CD8-positive, alpha-beta memory T cell (primary cell): ENCODE results near the gene NDUFB10. TPM values are rescaled to one million over a fixed set of nuclear protein-coding genes. Genes with fewer than 3 reads are reported as not detected.

Source experiments
- CTCF ChIA-PET: fragments of 350-600 bp; sonication (Branson Sonifier 250); formaldehyde crosslinking; loops from one replicate; lab custom pipeline; 2021; ENCODE audit warnings: antibody characterized with exemption; lab: Charles Lee
- POLR2A ChIA-PET: fragments of 350-600 bp; sonication (Branson Sonifier 250); formaldehyde crosslinking; loops from one replicate; lab custom pipeline; 2021; ENCODE audit warnings: antibody characterized with exemption; lab: Charles Lee
- DNase-seq, 5 donors: peaks; one replicate each; pipeline versions ENCODE4 v3.0.0 to v3.0.0-alpha.2; 2020 to 2022; ENCODE audit warnings: mixed read lengths in 1 of 5
- H3K27ac ChIP-seq: one replicate; pipeline ENCODE4 v1.7.0; 2013; ENCODE audit warnings: low read depth, mild to moderate bottlenecking, low read length, moderate library complexity
- H3K27me3 ChIP-seq: 2 replicates; pipeline ENCODE4 v1.7.0; 2013; ENCODE audit warnings: low read length, mild to moderate bottlenecking; ENCODE audit not compliant: insufficient read depth, poor library complexity, severe bottlenecking
- H3K36me3 ChIP-seq: 2 replicates; pipeline ENCODE4 v1.7.0; 2013; ENCODE audit warnings: mild to moderate bottlenecking, low read length, moderate library complexity; ENCODE audit not compliant: insufficient read depth
- H3K4me1 ChIP-seq: 2 replicates; pipeline ENCODE4 v1.7.0; 2013; ENCODE audit warnings: mild to moderate bottlenecking, low read length, moderate library complexity; ENCODE audit not compliant: insufficient read depth
- H3K4me3 ChIP-seq: 2 replicates; pipeline ENCODE4 v1.7.0; 2013; ENCODE audit warnings: mild to moderate bottlenecking, low read length
- H3K9me3 ChIP-seq: 2 replicates; pipeline ENCODE4 v1.7.0; 2013; ENCODE audit warnings: mild to moderate bottlenecking, low read length
- H3K27ac Mint-ChIP-seq, 8 donors: one replicate each; pipeline ENCODE4 v1.8.0; 2020 to 2021; ENCODE audit warnings: mixed read lengths in 8 of 8, mild to moderate bottlenecking in 6 of 8, inconsistent platforms in 3 of 8, moderate library complexity in 3 of 8
- H3K27me3 Mint-ChIP-seq, 2 donors: one replicate each; pipeline ENCODE4 v1.8.0; 2020 to 2021; ENCODE audit warnings: mixed read lengths in 2 of 2, mild to moderate bottlenecking in 1 of 2, moderate library complexity in 1 of 2
- H3K36me3 Mint-ChIP-seq, 3 donors: one replicate each; pipeline ENCODE4 v1.8.0; 2020 to 2021; ENCODE audit warnings: mixed read lengths in 3 of 3, inconsistent platforms in 1 of 3, mild to moderate bottlenecking in 1 of 3
- H3K4me1 Mint-ChIP-seq, 3 donors: one replicate each; pipeline ENCODE4 v1.8.0; 2020 to 2021; ENCODE audit warnings: mixed read lengths in 3 of 3, inconsistent platforms in 1 of 3, mild to moderate bottlenecking in 1 of 3
- H3K4me3 Mint-ChIP-seq, 7 donors: one replicate each; pipeline ENCODE4 v1.8.0; 2020 to 2021; ENCODE audit warnings: mixed read lengths in 7 of 7, mild to moderate bottlenecking in 6 of 7, moderate library complexity in 4 of 7, inconsistent platforms in 2 of 7
- H3K9me3 Mint-ChIP-seq, 5 donors: one replicate each; pipeline ENCODE4 v1.8.0; 2020 to 2022; ENCODE audit warnings: mixed read lengths in 5 of 5, mild to moderate bottlenecking in 3 of 5, moderate library complexity in 2 of 5, inconsistent platforms in 1 of 5
- polyA plus RNA-seq: library from polyadenylated mRNA; unstranded; fragments of 300-500 nt; fragmentation: Illumina TruSeq; gene quantifications from one replicate; pipeline ENCODE4 v1.2.3, GENCODE V29; 2021
- total RNA-seq, 2 experiments: library from RNA; stranded (reverse); gene quantifications; one replicate each; pipeline ENCODE4 v1.2.3, GENCODE V29; 2021

The NDUFB10 gene
- total and polyA plus RNA-seq, 3 experiments from 2014 or later = 150 to 236 (median 152) TPM

DNA sequence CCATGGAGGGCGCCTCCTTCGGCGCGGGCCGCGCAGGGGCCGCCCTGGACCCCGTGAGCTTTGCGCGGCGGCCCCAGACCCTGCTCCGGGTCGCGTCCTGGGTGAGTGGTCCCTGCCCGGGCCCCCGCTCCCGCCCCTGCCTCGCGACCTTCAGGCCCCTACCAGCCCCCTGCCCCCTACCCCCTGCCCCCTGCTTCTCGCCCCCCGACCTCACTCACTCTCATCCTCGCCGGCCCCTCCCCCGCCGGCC lies 30.7 kb downstream of the NDUFB10 start:
- Histone ChIP-seq H3K4me3 (no peak overlapping the region), H3K27ac (no peak overlapping the region), H3K27me3 (peaks cover 14% of the 10 kb centered on the region), H3K9me3 (no peaks in the 10 kb centered on the region), H3K4me1 (peaks cover 20% of the 10 kb centered on the region), H3K36me3 (no peaks in the 10 kb centered on the region)
- H3K36me3 Mint-ChIP-seq = peaks cover 0 to 15% (median 0%) of the 10 kb centered on the region in 3 donors
- ChIA-PET POLR2A (interaction anchor here (1.0 to 2.7 kb wide), 3 partner anchors 18 to 26 kb away, joined by 3 to 35 read pairs (median 4); partner anchors contain the start of genes RPS2 and TBL3), CTCF (no interaction called here)
- H3K9me3 Mint-ChIP-seq = no peaks in the 10 kb centered on the region
- DNase-seq = no peak
- peaks cover 17 to 44% (median 22%) of the 10 kb centered on the region in 3 donors for H3K4me1 Mint-ChIP-seq
- H3K27me3 Mint-ChIP-seq = peaks cover 9 to 10% of the 10 kb centered on the region in 2 donors
- no peak overlapping the region for H3K4me3 Mint-ChIP-seq
- no peak overlapping the region for H3K27ac Mint-ChIP-seq

DNA sequence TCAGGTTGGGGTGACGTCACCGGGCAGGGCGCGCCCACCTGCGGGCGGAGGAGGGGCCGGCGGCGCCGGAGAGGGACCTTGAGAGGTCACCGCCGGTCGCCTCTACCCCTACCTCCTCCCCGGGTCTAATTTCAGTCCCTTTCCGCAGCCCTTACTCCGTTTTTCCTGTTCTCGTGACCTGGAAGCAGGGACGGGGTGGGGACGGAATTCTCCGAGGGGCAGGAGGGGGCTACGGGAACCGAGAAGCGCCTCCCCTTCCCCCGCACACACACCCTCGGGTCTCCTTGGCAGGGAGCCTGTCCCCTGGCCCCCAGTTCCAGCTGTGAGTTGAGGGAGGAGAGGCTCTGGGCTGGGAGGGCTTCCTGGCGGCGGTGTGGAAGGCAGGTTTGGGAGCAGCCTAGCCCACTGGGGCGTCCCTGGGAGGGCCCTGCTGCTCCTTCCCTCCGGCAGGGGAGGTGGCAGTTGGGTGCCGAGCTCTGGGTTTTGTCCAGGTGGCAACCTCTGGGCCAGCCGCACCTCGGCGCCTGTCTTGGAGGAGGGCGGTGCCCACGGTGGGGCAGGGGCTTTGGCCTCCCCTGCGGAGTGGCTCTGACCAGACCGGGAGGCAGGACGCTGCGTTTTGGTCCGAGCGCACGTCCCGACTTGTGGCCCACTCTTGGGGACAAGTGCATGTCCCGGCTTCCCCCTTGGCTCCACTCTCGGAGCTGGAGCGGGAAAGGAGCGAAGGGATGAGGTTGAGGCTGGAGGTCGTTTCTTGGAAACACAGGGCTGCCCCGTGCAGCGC lies 31.2 kb downstream of the NDUFB10 start:
- Mint-ChIP-seq H3K4me3 (peak overlapping the region; percentile 77 to 88 (median 80)), H3K27me3 (peaks cover 9 to 10% of the 10 kb centered on the region in 2 donors), H3K9me3 (no peaks in the 10 kb centered on the region), H3K4me1 (peaks cover 16 to 39% (median 20%) of the 10 kb centered on the region in 3 donors), H3K27ac (peak overlapping the region; percentile 72 to 95 (median 90)), H3K36me3 (peaks cover 0 to 14% (median 0%) of the 10 kb centered on the region in 3 donors)
- peak overlapping the region; percentile 64 for H3K4me3 ChIP-seq
- no peaks in the 10 kb centered on the region for H3K36me3 ChIP-seq
- H3K9me3 ChIP-seq = no peaks in the 10 kb centered on the region
- peaks cover 16% of the 10 kb centered on the region for H3K4me1 ChIP-seq
- H3K27me3 ChIP-seq = peaks cover 14% of the 10 kb centered on the region
- POLR2A ChIA-PET = interaction anchor here (0.6 to 2.9 kb wide), 6 partner anchors 18 to 164 kb away, joined by 3 to 35 read pairs (median 6); partner anchors contain the start of genes RPS2, TBL3 and TRAF7
- H3K27ac ChIP-seq = peak overlapping the region; percentile 51
- peak in 3 of 5 donors; percentile 29 to 68 (median 55) for DNase-seq
- CTCF ChIA-PET = interaction anchor here (1.5 kb wide), 1 partner anchor 19 kb away, joined by 4 read pairs; the partner anchor contains the start of gene TBL3

DNA sequence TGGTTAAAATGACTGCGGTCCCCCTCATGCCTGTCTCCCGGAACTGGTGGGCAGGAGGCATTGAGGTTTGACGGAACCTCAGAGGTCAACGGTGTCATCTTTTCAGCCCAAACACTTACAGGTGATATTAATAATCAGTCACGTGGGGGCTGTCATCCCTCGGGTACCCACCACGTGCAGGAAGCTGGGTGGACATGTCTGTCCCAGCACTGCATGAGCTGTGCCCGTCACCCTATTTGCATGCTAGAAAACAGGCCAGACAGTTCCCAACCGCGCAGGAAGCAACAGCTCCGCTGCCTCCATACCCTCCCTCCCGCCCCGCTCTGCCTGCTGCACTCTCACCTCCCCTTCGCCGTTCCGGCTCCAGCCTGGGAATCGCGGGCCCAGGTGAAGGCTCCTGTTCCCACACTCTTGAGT lies 31.8 kb downstream of the NDUFB10 start:
- Mint-ChIP-seq H3K4me3 (peak overlapping the region; percentile 77 to 88 (median 80)), H3K27ac (peak overlapping the region in 7 of 8 donors; percentile 72 to 96 (median 91)), H3K27me3 (peaks cover 6 to 10% of the 10 kb centered on the region in 2 donors), H3K9me3 (no peaks in the 10 kb centered on the region), H3K36me3 (peaks cover 0 to 9% (median 0%) of the 10 kb centered on the region in 3 donors), H3K4me1 (peaks cover 16 to 38% (median 21%) of the 10 kb centered on the region in 3 donors)
- CTCF ChIA-PET = interaction anchor here (1.5 kb wide), 1 partner anchor 19 kb away, joined by 4 read pairs; the partner anchor contains the start of gene TBL3
- POLR2A ChIA-PET = interaction anchor here (0.6 to 2.9 kb wide), 6 partner anchors 10 to 164 kb away, joined by 4 to 35 read pairs (median 6); partner anchors contain the start of genes NOXO1, RPS2, TBL3 and TRAF7
- peak overlapping the region; percentile 51 for H3K27ac ChIP-seq
- H3K4me1 ChIP-seq = peaks cover 16% of the 10 kb centered on the region
- H3K27me3 ChIP-seq = peaks cover 14% of the 10 kb centered on the region
- H3K9me3 ChIP-seq = no peaks in the 10 kb centered on the region
- no peaks in the 10 kb centered on the region for H3K36me3 ChIP-seq
- peak; percentile 46 to 76 (median 57) for DNase-seq
- H3K4me3 ChIP-seq = peak overlapping the region; percentile 64

DNA sequence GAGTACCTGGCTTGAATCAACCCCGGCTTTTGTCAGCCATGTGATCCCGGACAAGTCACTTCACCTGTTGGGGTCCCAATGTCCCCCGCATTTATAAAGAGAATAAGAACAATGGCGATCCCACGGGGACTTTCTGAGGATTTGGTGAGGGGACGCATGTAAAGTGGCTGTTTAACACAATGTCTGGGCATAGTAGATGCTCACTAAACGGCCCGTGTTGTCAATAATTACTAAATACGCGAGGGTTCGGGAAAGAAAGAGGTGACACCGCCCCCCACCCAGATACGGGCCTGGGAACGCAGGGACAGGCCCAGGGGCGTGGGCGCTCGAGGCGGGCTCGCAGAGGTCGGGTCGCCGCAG lies 32.2 kb downstream of the NDUFB10 start:
- POLR2A ChIA-PET = interaction anchor here (0.6 to 2.9 kb wide), 6 partner anchors 10 to 163 kb away, joined by 3 to 35 read pairs (median 6); partner anchors contain the start of genes NOXO1, RPS2, TBL3 and TRAF7
- no peak for DNase-seq
- peak overlapping the region; percentile 72 to 96 (median 90) for H3K27ac Mint-ChIP-seq
- Histone ChIP-seq H3K27me3 (peaks cover 14% of the 10 kb centered on the region), H3K27ac (peak overlapping the region; percentile 54), H3K36me3 (no peaks in the 10 kb centered on the region), H3K9me3 (no peaks in the 10 kb centered on the region), H3K4me3 (peak overlapping the region; percentile 64), H3K4me1 (peaks cover 16% of the 10 kb centered on the region)
- CTCF ChIA-PET = interaction anchor here (1.5 kb wide), 1 partner anchor 20 kb away, joined by 4 read pairs; the partner anchor contains the start of gene TBL3
- H3K36me3 Mint-ChIP-seq = peaks cover 0 to 5% (median 0%) of the 10 kb centered on the region in 3 donors
- H3K9me3 Mint-ChIP-seq = no peaks in the 10 kb centered on the region
- peaks cover 6 to 10% of the 10 kb centered on the region in 2 donors for H3K27me3 Mint-ChIP-seq
- H3K4me3 Mint-ChIP-seq = peak overlapping the region; percentile 77 to 88 (median 80)
- peaks cover 16 to 38% (median 22%) of the 10 kb centered on the region in 3 donors for H3K4me1 Mint-ChIP-seq

DNA sequence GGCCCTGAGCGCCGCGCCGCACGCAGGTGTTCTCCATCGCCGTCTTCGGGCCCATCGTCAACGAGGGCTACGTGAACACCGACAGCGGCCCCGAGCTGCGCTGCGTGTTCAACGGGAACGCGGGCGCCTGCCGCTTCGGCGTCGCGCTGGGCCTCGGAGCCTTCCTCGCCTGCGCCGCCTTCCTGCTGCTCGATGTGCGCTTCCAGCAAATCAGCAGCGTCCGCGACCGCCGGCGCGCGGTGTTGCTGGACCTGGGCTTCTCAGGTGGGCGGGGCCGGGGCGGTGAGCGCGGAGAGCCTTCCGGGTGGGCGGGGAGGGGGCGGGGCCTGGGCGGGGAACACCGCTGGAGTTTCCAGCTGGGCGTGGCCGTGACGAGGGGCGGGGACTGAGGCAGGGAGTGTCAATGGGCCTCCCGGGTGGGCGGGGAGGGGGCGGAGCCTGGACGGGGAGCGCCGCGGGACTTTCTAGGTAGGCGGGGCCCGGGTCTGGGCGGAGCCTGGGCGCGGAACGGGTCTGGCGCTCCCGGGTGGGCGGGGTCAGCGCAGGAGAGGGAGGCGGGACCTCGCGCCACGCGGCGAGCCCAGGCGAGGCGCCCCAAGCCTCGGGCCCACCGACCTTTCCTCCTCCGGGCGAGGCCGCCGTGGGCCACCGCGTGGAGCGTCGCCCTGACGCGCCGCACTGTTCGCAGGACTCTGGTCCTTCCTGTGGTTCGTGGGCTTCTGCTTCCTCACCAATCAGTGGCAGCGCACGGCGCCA lies 32.8 kb downstream of the NDUFB10 start:
- ChIA-PET CTCF (interaction anchor here (1.2 to 3.5 kb wide), 3 partner anchors 12 to 148 kb away, joined by 4 to 17 read pairs (median 5); partner anchors contain the start of gene TBL3), POLR2A (interaction anchor here (0.5 to 2.9 kb wide), 8 partner anchors 11 to 163 kb away, joined by 3 to 35 read pairs (median 4); partner anchors contain the start of genes NOXO1, RPS2, TBL3 and TRAF7)
- Mint-ChIP-seq H3K4me1 (peaks cover 16 to 38% (median 24%) of the 10 kb centered on the region in 3 donors), H3K36me3 (peaks cover 0 to under 1% (median 0%) of the 10 kb centered on the region in 3 donors), H3K9me3 (no peaks in the 10 kb centered on the region), H3K4me3 (peak overlapping the region; percentile 53 to 88 (median 79)), H3K27me3 (peaks cover 5 to 10% of the 10 kb centered on the region in 2 donors), H3K27ac (peak overlapping the region in 5 of 8 donors; percentile 51 to 95 (median 89))
- peak; percentile 88 to 99 (median 98) for DNase-seq
- Histone ChIP-seq H3K9me3 (no peaks in the 10 kb centered on the region), H3K27me3 (peaks cover 14% of the 10 kb centered on the region), H3K27ac (peak overlapping the region; percentile 54), H3K36me3 (no peaks in the 10 kb centered on the region), H3K4me1 (peaks cover 16% of the 10 kb centered on the region), H3K4me3 (peak overlapping the region; percentile 64)

DNA sequence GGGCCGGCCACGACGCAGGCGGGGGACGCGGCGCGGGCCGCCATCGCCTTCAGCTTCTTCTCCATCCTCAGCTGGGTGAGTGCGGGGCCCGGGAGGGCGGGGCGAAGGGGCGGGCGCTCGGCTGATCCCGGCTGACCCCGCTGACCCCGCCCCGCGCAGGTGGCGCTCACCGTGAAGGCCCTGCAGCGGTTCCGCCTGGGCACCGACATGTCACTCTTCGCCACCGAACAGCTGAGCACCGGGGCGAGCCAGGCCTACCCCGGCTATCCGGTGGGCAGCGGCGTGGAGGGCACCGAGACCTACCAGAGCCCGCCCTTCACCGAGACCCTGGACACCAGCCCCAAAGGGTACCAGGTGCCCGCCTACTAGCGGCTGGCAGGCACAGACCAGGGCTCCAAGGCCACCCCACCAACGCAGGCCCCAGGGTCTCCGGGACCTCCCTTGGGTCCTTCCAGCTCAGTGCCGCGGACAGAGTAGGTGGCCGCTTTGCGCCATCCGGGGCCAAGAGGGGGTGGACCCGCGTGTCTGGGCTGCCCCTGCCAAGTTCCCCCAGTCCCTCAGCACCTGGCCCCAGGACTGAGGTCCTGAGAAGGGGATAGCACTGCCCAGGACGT lies 33.5 kb downstream of the NDUFB10 start:
- ChIA-PET POLR2A (interaction anchor here (0.5 to 2.9 kb wide), 7 partner anchors 11 to 162 kb away, joined by 3 to 35 read pairs (median 4); partner anchors contain the start of genes NOXO1, RPS2, TBL3 and TRAF7), CTCF (interaction anchor here (1.2 to 3.5 kb wide), 2 partner anchors 11 to 148 kb away, joined by 5 to 17 read pairs; no protein-coding TSS in a partner anchor)
- Mint-ChIP-seq H3K4me1 (peaks cover 16 to 38% (median 24%) of the 10 kb centered on the region in 3 donors), H3K27me3 (peaks cover 5 to 10% of the 10 kb centered on the region in 2 donors), H3K9me3 (no peaks in the 10 kb centered on the region), H3K36me3 (peaks cover 0 to 6% (median 1%) of the 10 kb centered on the region in 3 donors), H3K27ac (peak overlapping the region in 1 of 8 donors; percentile 85), H3K4me3 (no peak overlapping the region)
- peak in 1 of 5 donors; percentile 26 for DNase-seq
- Histone ChIP-seq H3K4me3 (no peak overlapping the region), H3K27ac (peak overlapping the region; percentile 9), H3K4me1 (peaks cover 16% of the 10 kb centered on the region), H3K27me3 (peaks cover 14% of the 10 kb centered on the region), H3K36me3 (no peaks in the 10 kb centered on the region), H3K9me3 (no peaks in the 10 kb centered on the region)

DNA sequence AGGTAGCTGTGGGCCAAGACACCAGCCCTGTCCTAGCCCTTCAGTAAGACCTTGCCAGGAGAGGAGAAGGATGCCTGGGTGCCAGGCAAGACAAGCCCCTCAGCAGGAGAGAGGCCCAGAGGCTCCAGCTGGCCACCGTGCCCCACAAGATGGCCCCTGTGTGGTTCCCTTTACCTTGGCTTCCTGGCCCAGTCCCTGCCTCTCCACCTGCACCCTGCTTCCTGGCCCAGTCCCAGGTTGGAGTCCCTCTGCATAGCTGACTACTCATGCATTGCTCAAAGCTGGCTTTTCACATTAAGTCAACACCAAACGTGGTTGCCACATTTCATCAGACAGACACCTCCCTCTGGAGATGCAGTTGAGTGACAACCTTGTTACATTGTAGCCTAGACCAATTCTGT lies 34.4 kb downstream of the NDUFB10 start:
- peak overlapping the region in 3 of 7 donors; percentile 19 to 66 (median 37) for H3K4me3 Mint-ChIP-seq
- POLR2A ChIA-PET = interaction anchor here (0.9 to 1.1 kb wide), 2 partner anchors 10 to 15 kb away, joined by 3 read pairs; no protein-coding TSS in a partner anchor
- Histone ChIP-seq H3K27me3 (peaks cover 14% of the 10 kb centered on the region), H3K27ac (no peak overlapping the region), H3K36me3 (no peaks in the 10 kb centered on the region), H3K4me3 (no peak overlapping the region), H3K9me3 (no peaks in the 10 kb centered on the region), H3K4me1 (peaks cover 16% of the 10 kb centered on the region)
- H3K9me3 Mint-ChIP-seq = no peaks in the 10 kb centered on the region
- H3K4me1 Mint-ChIP-seq = peaks cover 12 to 35% (median 21%) of the 10 kb centered on the region in 3 donors
- CTCF ChIA-PET = interaction anchor here (0.6 to 3.5 kb wide), 2 partner anchors 10 to 29 kb away, joined by 3 to 17 read pairs; no protein-coding TSS in a partner anchor
- H3K36me3 Mint-ChIP-seq = peaks cover 0 to 14% (median 1%) of the 10 kb centered on the region in 3 donors
- no peak for DNase-seq
- peak overlapping the region in 7 of 8 donors; percentile 59 to 90 (median 82) for H3K27ac Mint-ChIP-seq
- H3K27me3 Mint-ChIP-seq = peaks cover 5 to 7% of the 10 kb centered on the region in 2 donors
